Neural progenitor cell (in vitro differentiated cells): Measurements from ENCODE around the gene CYP2U1. TPM values are rescaled to one million over a fixed set of nuclear protein-coding genes. Genes with fewer than 3 reads are reported as not detected.

Experiments
- DNase-seq: peaks from one replicate; pipeline ENCODE4 v3.0.0-alpha.2; 2016; ENCODE audit warnings: low spot score
- H2AFZ ChIP-seq: fragments of 200-600 bp; sonication (generic); replicated peaks from 2 replicates; pipeline ENCODE4 v1.6.1; 2016; ENCODE audit warnings: antibody characterized with exemption
- H3F3A ChIP-seq: fragments of 200-600 bp; sonication (generic); 2 replicates; pipeline ENCODE4 v1.6.1; 2016; ENCODE audit warnings: antibody characterized with exemption, low read depth
- H3K27ac ChIP-seq: fragments of 200-600 bp; sonication (generic); 2 replicates; pipeline ENCODE4 v1.5.1; 2016; ENCODE audit warnings: mild to moderate bottlenecking
- H3K27me3 ChIP-seq: fragments of 200-600 bp; sonication (generic); 2 replicates; pipeline ENCODE4 v1.6.1; 2016; ENCODE audit warnings: mild to moderate bottlenecking, moderate library complexity
- H3K36me3 ChIP-seq: fragments of 200-600 bp; sonication (generic); 2 replicates; pipeline ENCODE4 v1.5.1; 2016
- H3K4me1 ChIP-seq: fragments of 200-600 bp; sonication (generic); 2 replicates; pipeline ENCODE4 v1.6.1; 2016; ENCODE audit warnings: mixed run types
- H3K4me2 ChIP-seq: fragments of 200-600 bp; sonication (generic); 2 replicates; pipeline ENCODE4 v1.6.1; 2016
- H3K4me3 ChIP-seq: fragments of 200-600 bp; sonication (generic); 2 replicates; pipeline ENCODE4 v1.5.1; 2016
- H3K79me2 ChIP-seq: fragments of 200-600 bp; sonication (generic); 2 replicates; pipeline ENCODE4 v1.6.1; 2016; ENCODE audit warnings: low read depth
- H3K9ac ChIP-seq: fragments of 200-600 bp; sonication (generic); 2 replicates; pipeline ENCODE4 v1.6.1; 2016
- H3K9me3 ChIP-seq: fragments of 200-600 bp; sonication (generic); 2 replicates; pipeline ENCODE4 v1.5.1; 2016; ENCODE audit warnings: low read depth
- H4K20me1 ChIP-seq: fragments of 200-600 bp; sonication (generic); 2 replicates; pipeline ENCODE4 v1.6.1; 2016; ENCODE audit warnings: low read depth
- H3K27ac Mint-ChIP-seq: 3 replicates; pipeline ENCODE4 v1.8.0; 2021; ENCODE audit warnings: mixed read lengths
- H3K27me3 Mint-ChIP-seq: 2 replicates; pipeline ENCODE4 v1.8.0; 2022; ENCODE audit warnings: low read depth, mild to moderate bottlenecking, inconsistent platforms, moderate library complexity, mixed read lengths; ENCODE audit not compliant: insufficient read depth
- H3K36me3 Mint-ChIP-seq: 3 replicates; pipeline ENCODE4 v1.8.0; 2021; ENCODE audit warnings: mixed read lengths
- H3K4me1 Mint-ChIP-seq: 3 replicates; pipeline ENCODE4 v1.8.0; 2021; ENCODE audit warnings: mixed read lengths
- H3K4me3 Mint-ChIP-seq: 3 replicates; pipeline ENCODE4 v1.8.0; 2021; ENCODE audit warnings: mild to moderate bottlenecking, moderate library complexity, mixed read lengths
- H3K9me3 Mint-ChIP-seq: 3 replicates; pipeline ENCODE4 v1.8.0; 2020; ENCODE audit warnings: mixed read lengths
- CTCF ChIP-seq: fragments of 200-600 bp; sonication (generic); IDR thresholded peaks from 2 replicates; pipeline ENCODE4 v1.5.1; 2017; ENCODE audit warnings: antibody characterized with exemption, mild to moderate bottlenecking
- EZH2 ChIP-seq: fragments of 200-600 bp; sonication (generic); IDR thresholded peaks from 2 replicates; pipeline ENCODE4 v1.6.1; 2017; ENCODE audit warnings: antibody characterized with exemption, mild to moderate bottlenecking, moderate library complexity
- EZH2phosphoT487 ChIP-seq: fragments of 200-600 bp; sonication (generic); IDR thresholded peaks from 2 replicates; pipeline ENCODE4 v1.6.1; 2017; ENCODE audit warnings: antibody characterized with exemption
- total RNA-seq: library from RNA; depleted of rRNA; stranded (reverse); fragments of >200 nt; gene quantifications from 2 replicates; pipeline ENCODE4 v1.2.3, GENCODE V29; 2015; ENCODE audit warnings: low replicate concordance

CYP2U1 gene
- total RNA-seq, 1 donor from 2014 or later, result 8.4 TPM

GRCh38 chr4:107890779-107891178 lies 40.6 kb upstream of the CYP2U1 start:
- Mint-ChIP-seq H3K27me3 (no peaks in the 10 kb centered on the region), H3K27ac (no peak overlapping the region), H3K4me3 (no peak overlapping the region), H3K36me3 (no peaks in the 10 kb centered on the region), H3K9me3 (peaks cover 18% of the 10 kb centered on the region), H3K4me1 (no peaks in the 10 kb centered on the region)
- TF ChIP-seq EZH2 (no peak), EZH2phosphoT487 (no peak), CTCF (no peak)
- H3K9ac ChIP-seq, result no peak overlapping the region
- no peak overlapping the region for H3K27ac ChIP-seq
- H3K9me3 ChIP-seq, result peaks cover 27% of the 10 kb centered on the region
- H4K20me1 ChIP-seq, result no peaks in the 10 kb centered on the region
- no peak overlapping the region for H3K4me3 ChIP-seq
- H3K36me3 ChIP-seq, result peaks cover 10% of the 10 kb centered on the region
- DNase-seq, result no peak
- H3K79me2 ChIP-seq, result no peaks in the 10 kb centered on the region
- no peaks in the 10 kb centered on the region for H3K27me3 ChIP-seq
- H3F3A ChIP-seq, result peaks cover 16% of the 10 kb centered on the region
- H3K4me2 ChIP-seq, result no peak overlapping the region
- H3K4me1 ChIP-seq, result peaks cover 22% of the 10 kb centered on the region
- no peak overlapping the region for H2AFZ ChIP-seq

- H3F3A ChIP-seq, result peaks cover 16% of the 10 kb centered on the region
- peaks cover 27% of the 10 kb centered on the region for H3K9me3 ChIP-seq
- no peak overlapping the region for H3K4me2 ChIP-seq
- Mint-ChIP-seq H3K4me3 (no peak overlapping the region), H3K36me3 (no peaks in the 10 kb centered on the region), H3K4me1 (no peaks in the 10 kb centered on the region), H3K9me3 (peaks cover 18% of the 10 kb centered on the region), H3K27me3 (no peaks in the 10 kb centered on the region), H3K27ac (no peak overlapping the region)
- no peak overlapping the region for H3K4me3 ChIP-seq
- peaks cover 10% of the 10 kb centered on the region for H3K36me3 ChIP-seq
- H2AFZ ChIP-seq, result no peak overlapping the region
- no peak overlapping the region for H3K9ac ChIP-seq
- H4K20me1 ChIP-seq, result no peaks in the 10 kb centered on the region
- no peak for DNase-seq
- H3K27me3 ChIP-seq, result no peaks in the 10 kb centered on the region
- H3K4me1 ChIP-seq, result peaks cover 22% of the 10 kb centered on the region
- TF ChIP-seq EZH2 (no peak), EZH2phosphoT487 (no peak), CTCF (no peak)
- H3K79me2 ChIP-seq, result no peaks in the 10 kb centered on the region
- no peak overlapping the region for H3K27ac ChIP-seq
Measured at GRCh38 chr4:107891299-107891698, 40.0 kb upstream of the CYP2U1 start.

- peak overlapping the region; percentile 68 for H3K27ac ChIP-seq
- H3K36me3 ChIP-seq, result peaks cover 10% of the 10 kb centered on the region
- peak overlapping the region; percentile 63 for H3K4me2 ChIP-seq
- H3K9ac ChIP-seq, result no peak overlapping the region
- no peaks in the 10 kb centered on the region for H4K20me1 ChIP-seq
- DNase-seq, result no peak
- H3K79me2 ChIP-seq, result no peaks in the 10 kb centered on the region
- H2AFZ ChIP-seq, result peak overlapping the region; percentile 3
- peaks cover 15% of the 10 kb centered on the region for H3K9me3 ChIP-seq
- H3K4me1 ChIP-seq, result peaks cover 22% of the 10 kb centered on the region
- H3F3A ChIP-seq, result peaks cover 16% of the 10 kb centered on the region
- no peak overlapping the region for H3K4me3 ChIP-seq
- H3K9me3 Mint-ChIP-seq, result peaks cover 13% of the 10 kb centered on the region
- no peaks in the 10 kb centered on the region for H3K27me3 ChIP-seq
- H3K27ac Mint-ChIP-seq, result no peak overlapping the region
- H3K4me1 Mint-ChIP-seq, result no peaks in the 10 kb centered on the region
- H3K27me3 Mint-ChIP-seq, result no peaks in the 10 kb centered on the region
- H3K36me3 Mint-ChIP-seq, result no peaks in the 10 kb centered on the region
- H3K4me3 Mint-ChIP-seq, result no peak overlapping the region
- TF ChIP-seq EZH2phosphoT487 (no peak), EZH2 (no peak), CTCF (no peak)
Measured at GRCh38 chr4:107893171-107894137, 37.9 kb upstream of the CYP2U1 start.
